Measurements from ENCODE around the gene STRIP2. TPM values are rescaled to one million over a fixed set of nuclear protein-coding genes. Genes with fewer than 3 reads are reported as not detected.
"Not testable (repeated sequence)": the region's sequence is repeated elsewhere in the genome, so short reads cannot be mapped to it uniquely, and the experiment has no call there.

STRIP2 gene
- total RNA-seq, 1 donor from 2014 or later, result 2.3 TPM

DNA sequence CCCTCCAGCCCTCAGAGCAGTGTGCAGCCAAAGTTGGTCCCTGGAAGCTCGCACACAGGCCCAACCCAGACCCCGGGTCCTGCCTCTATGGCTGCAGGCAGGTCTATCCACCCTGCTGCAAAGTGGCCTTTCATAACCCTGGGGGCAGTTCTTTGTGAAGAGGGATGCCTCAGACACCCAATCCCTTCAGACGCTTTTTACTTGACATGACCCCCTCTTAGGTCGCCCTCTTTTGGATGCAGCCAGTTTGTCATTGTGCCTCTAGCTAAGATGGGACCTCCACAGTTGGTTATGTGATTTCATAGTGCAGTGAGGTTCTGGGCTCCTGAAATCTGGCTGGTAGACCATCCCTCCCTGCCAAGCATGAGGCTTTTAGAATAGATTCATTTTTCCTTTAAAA lies 95.4 kb downstream of the STRIP2 start:
- no peak for DNase-seq (ENCODE audit: low read depth)

- peak; percentile 90 for DNase-seq (ENCODE audit: low read depth)
Observed at GRCh38 chr7:129530795-129531391, 96.7 kb downstream of the STRIP2 start.

DNA sequence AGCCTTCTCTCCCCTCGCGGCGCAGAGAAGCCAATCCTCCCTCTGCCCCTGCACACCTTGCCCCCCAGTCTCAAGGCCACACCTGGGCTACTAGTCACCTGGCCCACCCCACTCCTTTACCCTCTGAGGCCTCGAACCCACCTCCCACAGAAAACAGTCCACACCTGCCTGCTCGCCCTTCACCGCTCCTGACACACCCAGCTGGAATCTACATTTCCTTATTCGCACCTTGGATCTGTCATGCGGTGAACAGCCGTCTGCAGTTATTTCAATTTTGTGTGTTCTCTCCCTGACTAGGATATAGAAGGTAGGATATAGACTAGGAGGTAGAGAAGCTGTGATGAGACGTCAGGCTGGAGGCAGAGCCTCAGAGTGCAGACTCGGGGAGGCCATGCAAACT lies 97.5 kb downstream of the STRIP2 start:
- no peak for DNase-seq (ENCODE audit: low read depth)

- DNase-seq (ENCODE audit: low read depth), result no peak
Observed at GRCh38 chr7:129532375-129532774, 98.1 kb downstream of the STRIP2 start.

- not testable (repeated sequence) for DNase-seq (ENCODE audit: low read depth)
Observed at GRCh38 chr7:129534558-129535274, 100.5 kb downstream of the STRIP2 start.

GRCh38 chr7:129535896-129536295 lies 101.7 kb downstream of the STRIP2 start:
- DNase-seq (ENCODE audit: low read depth), result no peak

GRCh38 chr7:129536323-129536722 lies 102.1 kb downstream of the STRIP2 start:
- DNase-seq (ENCODE audit: low read depth), result no peak

Other genes starting within 250 kb of the STRIP2 start
- gene SMO, start 245.8 kb upstream of the STRIP2 start, total RNA-seq, result 6.3 and 26.0 TPM in 2 replicates
- gene AHCYL2, start 209.4 kb upstream of the STRIP2 start, total RNA-seq, result 11.3 and 34.3 TPM in 2 replicates
- 0.65 and 1.0 TPM in 2 replicates for gene SMKR1, start 68.1 kb downstream of the STRIP2 start, total RNA-seq
- gene NRF1, start 177.3 kb downstream of the STRIP2 start, total RNA-seq, result 10.9 and 20.8 TPM in 2 replicates